Panc1 (cell line): ENCODE measurements around the gene CORO1C.

Experiments used
- POLR2AphosphoS5 ChIP-seq: IDR thresholded peaks from 2 replicates; pipeline ENCODE4 v1.6.1; 2012; ENCODE audit warnings: mild to moderate bottlenecking, low read depth, low read length, moderate library complexity
- TF ChIP-seq, protein P1 (sequence below): fragments of 450-650 bp; IDR thresholded peaks from 2 replicates; pipeline ENCODE4 v1.5.1; 2017; ENCODE audit warnings: mild to moderate bottlenecking

DNA sequence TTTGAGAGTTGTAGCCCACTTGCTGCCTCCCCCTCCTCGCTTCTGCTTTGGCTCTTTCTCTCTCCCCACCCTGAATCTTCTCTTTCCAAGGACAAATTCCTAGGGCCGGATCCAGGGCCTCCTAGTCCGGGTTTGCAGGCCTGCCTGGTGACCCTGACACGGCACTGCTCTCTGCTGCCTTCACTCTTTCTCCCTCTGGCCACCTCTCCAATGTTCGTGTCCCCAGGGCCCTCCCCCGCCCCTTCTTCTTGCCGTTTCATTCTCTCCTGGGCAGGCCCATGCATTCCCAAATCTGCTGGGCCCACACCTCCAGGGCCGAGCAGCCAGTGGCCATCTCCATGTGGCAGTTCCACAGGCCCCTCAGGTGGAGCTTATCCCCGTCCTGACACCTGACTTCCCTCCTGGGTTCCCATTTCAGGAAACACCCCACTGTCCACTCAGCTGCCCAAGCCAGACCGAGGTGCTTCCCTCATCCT is 34.0 kb upstream of the CORO1C start:
- TF ChIP-seq POLR2AphosphoS5 = no peak
- TF ChIP-seq, protein P1, sequence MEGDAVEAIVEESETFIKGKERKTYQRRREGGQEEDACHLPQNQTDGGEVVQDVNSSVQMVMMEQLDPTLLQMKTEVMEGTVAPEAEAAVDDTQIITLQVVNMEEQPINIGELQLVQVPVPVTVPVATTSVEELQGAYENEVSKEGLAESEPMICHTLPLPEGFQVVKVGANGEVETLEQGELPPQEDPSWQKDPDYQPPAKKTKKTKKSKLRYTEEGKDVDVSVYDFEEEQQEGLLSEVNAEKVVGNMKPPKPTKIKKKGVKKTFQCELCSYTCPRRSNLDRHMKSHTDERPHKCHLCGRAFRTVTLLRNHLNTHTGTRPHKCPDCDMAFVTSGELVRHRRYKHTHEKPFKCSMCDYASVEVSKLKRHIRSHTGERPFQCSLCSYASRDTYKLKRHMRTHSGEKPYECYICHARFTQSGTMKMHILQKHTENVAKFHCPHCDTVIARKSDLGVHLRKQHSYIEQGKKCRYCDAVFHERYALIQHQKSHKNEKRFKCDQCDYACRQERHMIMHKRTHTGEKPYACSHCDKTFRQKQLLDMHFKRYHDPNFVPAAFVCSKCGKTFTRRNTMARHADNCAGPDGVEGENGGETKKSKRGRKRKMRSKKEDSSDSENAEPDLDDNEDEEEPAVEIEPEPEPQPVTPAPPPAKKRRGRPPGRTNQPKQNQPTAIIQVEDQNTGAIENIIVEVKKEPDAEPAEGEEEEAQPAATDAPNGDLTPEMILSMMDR = no peak
